DOHH2 (cell line): ENCODE measurements around the gene PGPEP1.

Source experiments
- H3F3A ChIP-seq: fragments of 200-600 bp; sonication (generic), shearing (Covaris generic); 2 replicates; pipeline ENCODE4 v1.6.0; 2016; ENCODE audit warnings: antibody characterized with exemption, mild to moderate bottlenecking; ENCODE audit not compliant: control insufficient read depth, insufficient read depth
- H3K27ac ChIP-seq: fragments of 200-600 bp; sonication (generic); 2 replicates; pipeline ENCODE4 v1.5.1; 2014; ENCODE audit warnings: low read depth, mild to moderate bottlenecking, low read length, moderate library complexity
- H3K27me3 ChIP-seq: fragments of 200-600 bp; sonication (generic); 2 replicates; pipeline ENCODE4 v1.6.1; 2014; ENCODE audit warnings: mild to moderate bottlenecking, low read length, mixed read lengths; ENCODE audit not compliant: control insufficient read depth
- H3K36me3 ChIP-seq: fragments of 200-600 bp; sonication (generic); 2 replicates; pipeline ENCODE4 v1.6.1; 2014; ENCODE audit warnings: mild to moderate bottlenecking, low read length, moderate library complexity, mixed read lengths; ENCODE audit not compliant: control insufficient read depth
- H3K4me1 ChIP-seq: fragments of 200-600 bp; sonication (generic); 2 replicates; pipeline ENCODE4 v1.6.1; 2014; ENCODE audit warnings: mild to moderate bottlenecking, low read length, mixed read lengths; ENCODE audit not compliant: control insufficient read depth
- H3K4me2 ChIP-seq: fragments of 200-600 bp; sonication (generic); 2 replicates; pipeline ENCODE4 v1.6.0; 2014; ENCODE audit warnings: mild to moderate bottlenecking, low read length, moderate library complexity
- H3K4me3 ChIP-seq: fragments of 200-600 bp; sonication (generic); 2 replicates; pipeline ENCODE4 v1.5.1; 2014; ENCODE audit warnings: mild to moderate bottlenecking, low read length, mixed read lengths
- H3K79me2 ChIP-seq: fragments of 200-600 bp; sonication (generic); 2 replicates; pipeline ENCODE4 v1.6.1; 2014; ENCODE audit warnings: mild to moderate bottlenecking, low read length, mixed read lengths; ENCODE audit not compliant: control insufficient read depth
- H3K9me2 ChIP-seq: fragments of 200-600 bp; sonication (generic); replicated peaks from 2 replicates; pipeline ENCODE4 v1.6.1; 2014; ENCODE audit warnings: mild to moderate bottlenecking, low read length, mixed read lengths; ENCODE audit not compliant: control insufficient read depth
- H3K9me3 ChIP-seq: fragments of 200-600 bp; sonication (generic); 2 replicates; pipeline ENCODE4 v1.6.1; 2014; ENCODE audit warnings: antibody characterized with exemption, low read length, mixed read lengths; ENCODE audit not compliant: control insufficient read depth, insufficient read depth
- H4K20me1 ChIP-seq: fragments of 200-600 bp; sonication (generic); 2 replicates; pipeline ENCODE4 v1.6.0; 2014; ENCODE audit warnings: low read depth, mild to moderate bottlenecking, antibody characterized with exemption, low read length, moderate library complexity; ENCODE audit not compliant: control insufficient read depth, insufficient read depth
- CTCF ChIP-seq: fragments of 200-600 bp; sonication (generic); IDR thresholded peaks from one replicate; pipeline ENCODE4 v1.5.1; 2014; ENCODE audit warnings: antibody characterized with exemption, mild to moderate bottlenecking, low read depth, low read length; ENCODE audit not compliant: poor library complexity, severe bottlenecking
- EZH2phosphoT487 ChIP-seq: fragments of 200-600 bp; sonication (generic); IDR thresholded peaks from 2 replicates; pipeline ENCODE4 v1.6.1; 2017; ENCODE audit warnings: borderline replicate concordance, mild to moderate bottlenecking, antibody characterized with exemption, low read length, moderate library complexity, mixed read lengths

Gene PGPEP1

GRCh38 chr19:18388100-18388959 lies 47.9 kb downstream of the PGPEP1 start:
- H3K9me3 ChIP-seq: no peaks in the 10 kb centered on the region
- H3K4me1 ChIP-seq: peaks cover 35% of the 10 kb centered on the region
- peak overlapping the region; percentile 84 for H3K4me2 ChIP-seq
- no peaks in the 10 kb centered on the region for H4K20me1 ChIP-seq
- peaks cover 39% of the 10 kb centered on the region for H3K27me3 ChIP-seq
- no peaks in the 10 kb centered on the region for H3K9me2 ChIP-seq
- no peaks in the 10 kb centered on the region for H3K79me2 ChIP-seq
- TF ChIP-seq CTCF: peak; percentile 98
- TF ChIP-seq EZH2phosphoT487: no peak
- H3K4me3 ChIP-seq: peak overlapping the region; percentile 62
- peaks cover 2% of the 10 kb centered on the region; the same call in 1 of the 2 replicates for H3F3A ChIP-seq
- no peak overlapping the region for H3K27ac ChIP-seq
- H3K36me3 ChIP-seq: no peaks in the 10 kb centered on the region

GRCh38 chr19:18388960-18389725 lies 48.7 kb downstream of the PGPEP1 start:
- H3K4me3 ChIP-seq: peak overlapping the region; percentile 62
- H3K27me3 ChIP-seq: peaks cover 42% of the 10 kb centered on the region
- no peaks in the 10 kb centered on the region for H3K9me2 ChIP-seq
- no peaks in the 10 kb centered on the region for H3K9me3 ChIP-seq
- no peaks in the 10 kb centered on the region for H3K36me3 ChIP-seq
- H3F3A ChIP-seq: peaks cover 2% of the 10 kb centered on the region; the same call in 1 of the 2 replicates
- H3K79me2 ChIP-seq: no peaks in the 10 kb centered on the region
- TF ChIP-seq CTCF (no peak), EZH2phosphoT487 (no peak)
- peaks cover 44% of the 10 kb centered on the region for H3K4me1 ChIP-seq
- H4K20me1 ChIP-seq: no peaks in the 10 kb centered on the region
- H3K4me2 ChIP-seq: peak overlapping the region; percentile 84
- no peak overlapping the region for H3K27ac ChIP-seq

- Histone ChIP-seq H3K27me3 (peaks cover 42% of the 10 kb centered on the region), H3K4me2 (no peak overlapping the region)
Observed at GRCh38 chr19:18389726-18390064, 49.3 kb downstream of the PGPEP1 start.

More at GRCh38 chr19:18389726-18390064, 49.3 kb downstream of the PGPEP1 start:
- no peaks in the 10 kb centered on the region for H3K79me2 ChIP-seq
- H4K20me1 ChIP-seq: no peaks in the 10 kb centered on the region
- no peak overlapping the region for H3K4me3 ChIP-seq
- peaks cover 2% of the 10 kb centered on the region; the same call in 1 of the 2 replicates for H3F3A ChIP-seq
- TF ChIP-seq EZH2phosphoT487: no peak
- H3K9me3 ChIP-seq: no peaks in the 10 kb centered on the region
- H3K36me3 ChIP-seq: no peaks in the 10 kb centered on the region
- H3K9me2 ChIP-seq: no peaks in the 10 kb centered on the region
- H3K27ac ChIP-seq: no peak overlapping the region
- peaks cover 44% of the 10 kb centered on the region for H3K4me1 ChIP-seq
